GM12875 (cell line): ENCODE results near the gene UGT1A4.
"Not testable (repeated sequence)": the region's sequence is repeated elsewhere in the genome, so short reads cannot be mapped to it uniquely, and the experiment has no call there.

Experiments used
- H3K4me3 ChIP-seq: one replicate; pipeline ENCODE4 v1.5.1; 2011; ENCODE audit warnings: low read depth, low read length, control low read depth
- TF ChIP-seq, protein P1 (sequence below): IDR thresholded peaks from 2 replicates; pipeline ENCODE4 v1.5.1; 2011; ENCODE audit warnings: low read depth, mild to moderate bottlenecking, control low read depth, inconsistent platforms, low read length, moderate library complexity, borderline replicate concordance; ENCODE audit not compliant: insufficient read depth

The UGT1A4 gene

DNA sequence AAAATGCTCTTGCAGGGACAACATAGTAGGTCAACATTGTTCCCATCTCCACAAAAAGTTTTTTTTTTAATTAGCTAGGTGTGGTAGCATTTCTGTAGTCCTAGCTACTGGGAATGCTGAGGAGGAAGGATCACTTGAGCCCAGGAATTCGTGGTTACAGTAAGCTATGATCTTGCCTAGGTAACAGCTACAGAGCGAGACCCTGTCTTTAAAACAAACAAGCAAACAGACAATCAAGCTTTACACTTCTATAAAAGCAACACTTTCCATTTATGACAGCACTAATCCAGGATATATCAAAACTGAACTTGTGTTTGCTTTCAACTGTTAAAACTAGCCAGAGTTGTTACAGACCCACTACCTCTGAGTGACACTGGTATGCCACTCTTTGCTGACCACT, 22.3 kb downstream of the UGT1A4 start:
- TF ChIP-seq, protein P1, sequence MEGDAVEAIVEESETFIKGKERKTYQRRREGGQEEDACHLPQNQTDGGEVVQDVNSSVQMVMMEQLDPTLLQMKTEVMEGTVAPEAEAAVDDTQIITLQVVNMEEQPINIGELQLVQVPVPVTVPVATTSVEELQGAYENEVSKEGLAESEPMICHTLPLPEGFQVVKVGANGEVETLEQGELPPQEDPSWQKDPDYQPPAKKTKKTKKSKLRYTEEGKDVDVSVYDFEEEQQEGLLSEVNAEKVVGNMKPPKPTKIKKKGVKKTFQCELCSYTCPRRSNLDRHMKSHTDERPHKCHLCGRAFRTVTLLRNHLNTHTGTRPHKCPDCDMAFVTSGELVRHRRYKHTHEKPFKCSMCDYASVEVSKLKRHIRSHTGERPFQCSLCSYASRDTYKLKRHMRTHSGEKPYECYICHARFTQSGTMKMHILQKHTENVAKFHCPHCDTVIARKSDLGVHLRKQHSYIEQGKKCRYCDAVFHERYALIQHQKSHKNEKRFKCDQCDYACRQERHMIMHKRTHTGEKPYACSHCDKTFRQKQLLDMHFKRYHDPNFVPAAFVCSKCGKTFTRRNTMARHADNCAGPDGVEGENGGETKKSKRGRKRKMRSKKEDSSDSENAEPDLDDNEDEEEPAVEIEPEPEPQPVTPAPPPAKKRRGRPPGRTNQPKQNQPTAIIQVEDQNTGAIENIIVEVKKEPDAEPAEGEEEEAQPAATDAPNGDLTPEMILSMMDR, result no peak
- H3K4me3 ChIP-seq, result no peak overlapping the region

DNA sequence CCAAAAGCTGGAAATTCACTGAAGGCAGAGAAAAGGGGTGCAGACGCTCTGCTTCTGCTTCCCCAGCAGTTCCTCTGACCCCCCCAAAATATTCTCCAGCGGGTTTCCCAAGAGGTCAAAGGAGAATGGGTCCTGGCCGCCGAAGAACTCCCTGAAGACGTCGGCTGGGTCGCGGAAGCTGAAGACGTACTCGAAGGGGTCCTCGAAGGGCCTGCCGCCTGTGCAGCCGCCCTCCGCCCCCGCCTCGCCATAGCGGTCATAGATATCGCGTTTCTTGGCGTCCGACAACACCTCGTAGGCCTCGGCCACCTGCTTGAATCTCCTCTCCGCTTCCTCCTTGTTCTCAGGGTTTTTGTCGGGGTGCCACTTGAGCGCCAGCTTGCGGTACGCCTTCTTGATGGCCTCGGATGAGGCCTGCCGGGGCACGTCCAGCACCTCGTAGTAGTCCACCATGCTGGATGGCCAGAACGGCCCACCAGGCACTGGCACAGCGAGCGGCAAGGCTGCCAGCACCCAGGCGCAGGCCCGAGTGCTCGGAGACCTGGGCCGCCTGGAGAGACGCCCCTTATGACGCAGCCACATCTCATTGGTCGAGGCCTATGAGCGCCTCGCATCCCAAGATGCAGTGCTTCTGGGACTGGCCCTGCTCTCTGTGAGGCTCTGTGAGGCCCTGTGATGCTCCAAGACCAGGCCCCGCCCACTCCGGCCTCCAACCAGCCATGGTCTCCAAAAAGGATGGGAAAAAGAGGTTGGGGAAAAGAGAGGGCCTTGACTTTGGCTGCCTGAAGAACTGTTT, 25.1 kb downstream of the UGT1A4 start:
- TF ChIP-seq, protein P1, result no peak
- H3K4me3 ChIP-seq, result no peak overlapping the region

DNA sequence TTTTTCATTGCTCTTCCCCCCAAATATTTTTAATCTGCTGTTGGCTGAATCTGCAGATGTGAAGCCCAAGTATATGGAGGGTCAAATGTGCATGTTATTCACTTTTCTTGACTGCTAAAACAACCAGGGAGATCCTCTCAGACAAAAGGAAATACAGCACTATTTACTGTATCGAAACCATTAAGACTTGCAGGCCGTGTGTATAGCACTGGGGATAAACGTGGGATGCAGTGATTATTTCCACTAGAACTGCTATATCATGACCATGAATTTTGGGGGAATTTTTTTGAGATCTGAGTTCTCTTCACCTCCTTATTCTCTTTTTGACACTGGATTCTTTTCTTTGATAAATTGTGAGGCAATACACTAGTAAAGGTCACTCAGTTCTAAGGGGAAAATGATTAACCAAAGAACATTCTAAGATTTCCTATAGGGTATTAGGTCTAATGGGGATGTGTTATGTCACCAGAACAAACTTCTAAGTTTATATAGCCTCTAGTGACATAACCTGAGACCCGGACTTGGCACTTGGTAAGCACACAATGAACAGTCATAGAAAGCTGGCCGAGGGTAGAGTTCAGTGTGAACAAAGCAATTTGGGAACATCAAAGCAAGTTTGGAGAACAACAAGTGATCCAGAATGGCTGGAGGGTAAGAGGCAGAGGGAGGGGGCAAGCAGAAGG, 26.7 kb downstream of the UGT1A4 start:
- TF ChIP-seq, protein P1, result no peak

DNA sequence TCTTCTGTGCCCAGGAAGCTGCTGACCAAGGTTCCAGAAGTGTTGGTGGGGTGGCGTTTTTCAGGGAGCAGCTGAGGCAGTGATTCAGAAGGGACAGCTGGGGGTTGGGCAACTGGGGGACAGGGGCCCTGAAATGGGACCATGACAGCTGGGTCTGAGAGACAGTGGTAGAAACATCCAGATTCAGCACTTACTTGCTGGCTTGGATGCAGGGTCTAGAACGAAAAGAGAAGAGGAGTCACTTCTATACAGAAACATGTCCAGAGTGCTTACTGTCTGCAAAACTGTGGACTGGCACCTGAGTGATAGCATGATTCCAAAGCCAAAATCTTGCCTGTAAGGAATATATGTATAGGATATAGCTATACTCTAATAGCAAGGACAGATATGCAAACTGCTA, 27.3 kb downstream of the UGT1A4 start:
- H3K4me3 ChIP-seq, result not testable (repeated sequence)

More for the DNA sequence above, 26.7 kb downstream of the UGT1A4 start:
- H3K4me3 ChIP-seq, result no peak overlapping the region

DNA sequence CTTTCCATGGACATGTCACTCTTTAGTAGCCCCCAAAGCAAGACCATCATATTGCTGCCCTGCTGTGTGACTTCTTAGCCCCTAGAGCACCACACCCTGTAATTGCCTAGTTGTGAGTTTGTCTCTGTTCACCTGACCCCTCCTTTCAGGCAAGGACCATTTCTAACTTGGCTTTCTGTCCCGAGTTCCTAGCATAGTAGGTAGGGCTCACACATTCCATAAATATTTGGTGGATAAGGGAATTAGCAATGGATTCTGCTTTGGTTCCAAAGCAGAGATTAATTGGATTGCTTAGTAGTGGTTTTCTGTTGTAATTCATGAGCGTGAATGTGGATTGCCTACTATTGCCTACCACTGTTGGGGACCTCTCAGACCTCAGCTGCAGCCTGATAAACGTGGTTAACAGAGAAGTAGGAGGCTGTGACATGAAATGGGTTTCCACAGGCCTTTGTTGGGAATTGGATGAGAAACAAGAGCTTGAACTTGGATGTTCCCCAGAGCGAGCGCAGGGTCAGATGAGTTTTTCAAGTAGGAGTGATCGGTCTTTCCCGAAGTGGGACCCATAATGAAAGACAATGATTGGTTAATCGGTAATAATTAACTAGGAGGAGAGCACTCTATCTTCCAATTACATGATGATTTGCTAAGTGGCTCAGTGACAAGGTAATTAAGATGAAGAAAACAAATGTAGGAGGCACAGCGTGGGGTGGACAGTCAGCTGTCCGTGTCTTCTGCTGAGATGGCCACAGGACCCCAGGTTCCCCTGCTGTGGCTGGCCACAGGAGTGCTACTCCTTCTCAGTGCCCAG, 28.1 kb downstream of the UGT1A4 start:
- TF ChIP-seq, protein P1, result no peak

DNA sequence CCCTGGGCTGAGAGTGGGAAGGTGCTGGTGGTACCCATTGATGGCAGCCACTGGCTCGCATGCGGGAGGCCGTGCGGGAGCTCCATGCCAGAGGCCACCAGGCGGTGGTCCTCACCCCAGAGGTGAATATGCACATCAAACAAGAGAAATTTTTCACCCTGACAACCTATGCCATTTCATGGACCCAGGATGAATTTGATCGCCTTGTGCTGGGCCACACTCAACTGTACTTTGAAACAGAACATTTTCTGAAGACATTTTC, 28.7 kb downstream of the UGT1A4 start:
- TF ChIP-seq, protein P1, result no peak

More for the DNA sequence above, 28.1 kb downstream of the UGT1A4 start:
- H3K4me3 ChIP-seq, result no peak overlapping the region

DNA sequence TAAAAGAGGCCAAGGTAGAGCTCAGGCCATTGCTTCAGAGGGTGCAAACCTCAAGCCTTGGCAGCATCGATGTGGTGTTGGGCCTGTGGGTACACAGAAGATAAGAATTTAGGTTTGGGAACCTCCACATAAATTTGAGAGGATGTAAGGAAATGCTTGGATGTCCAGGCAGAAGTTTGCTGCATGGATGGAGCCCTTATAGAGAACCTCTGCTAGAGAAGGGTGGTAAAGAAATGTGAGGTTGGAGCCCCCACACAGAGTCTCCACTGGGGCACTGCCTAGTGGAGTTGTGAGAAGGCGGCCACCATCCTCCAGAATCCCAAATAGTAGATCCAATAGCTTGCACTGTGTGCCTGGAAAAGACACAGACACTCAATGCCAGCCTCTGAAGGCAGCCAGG, 32.2 kb downstream of the UGT1A4 start:
- not testable (repeated sequence) for H3K4me3 ChIP-seq

More for the DNA sequence above, 28.7 kb downstream of the UGT1A4 start:
- H3K4me3 ChIP-seq, result no peak overlapping the region

DNA sequence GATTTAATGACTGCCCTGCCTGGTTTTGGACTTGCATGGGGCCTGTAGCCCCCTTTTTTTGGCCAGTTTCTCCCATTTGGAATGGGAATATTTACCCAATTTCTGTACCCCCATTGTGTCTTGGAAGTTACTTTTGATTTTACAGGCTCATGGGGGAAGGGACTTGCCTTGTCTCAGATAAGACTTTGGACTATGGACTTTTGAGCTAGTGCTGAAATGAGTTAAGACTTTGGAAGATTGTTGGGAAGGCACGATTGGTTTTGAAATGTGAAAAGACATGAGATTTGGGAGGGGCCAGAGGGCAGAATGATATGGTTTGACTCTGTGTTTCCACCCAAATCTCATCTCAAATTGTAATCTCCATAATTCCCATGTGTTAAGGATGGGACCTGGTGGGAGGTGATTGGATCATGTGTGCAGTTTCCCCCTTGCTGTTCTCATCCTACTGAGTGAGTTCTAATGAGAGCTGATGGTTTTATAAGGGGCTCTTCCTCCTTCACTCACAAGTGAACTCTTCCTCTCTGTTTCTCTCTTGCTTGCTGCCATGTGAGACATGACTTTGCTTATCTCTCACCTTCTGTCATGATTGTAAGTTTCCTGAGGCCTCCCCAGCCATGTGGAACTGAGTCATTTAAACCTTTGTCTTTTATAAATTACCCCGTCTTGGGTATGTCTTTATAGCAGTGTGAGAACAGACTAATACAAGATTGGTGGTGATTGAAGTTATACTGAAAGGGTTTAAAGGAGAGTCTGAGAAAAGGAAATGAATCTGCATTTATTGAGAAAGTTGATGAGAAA, 32.9 kb downstream of the UGT1A4 start:
- not testable (repeated sequence) for H3K4me3 ChIP-seq
